CD4-positive, alpha-beta memory T cell (primary cell): ENCODE data around the gene TMEM35B. TPM values are rescaled to one million over a fixed set of nuclear protein-coding genes. Genes with fewer than 3 reads are reported as not detected.
"Not testable (repeated sequence)": the region's sequence is repeated elsewhere in the genome, so short reads cannot be mapped to it uniquely, and the experiment has no call there.

Experiments used
- CTCF ChIA-PET: fragments of 350-600 bp; sonication (Branson Sonifier 250); formaldehyde crosslinking; loops from one replicate; lab custom pipeline; 2021; ENCODE audit warnings: inconsistent platforms; ENCODE audit not compliant: partially characterized antibody; lab: Charles Lee
- POLR2A ChIA-PET: fragments of 350-600 bp; sonication (Branson Sonifier 250); formaldehyde crosslinking; loops from one replicate; lab custom pipeline; 2021; ENCODE audit not compliant: partially characterized antibody; lab: Charles Lee
- DNase-seq, 5 donors: peaks; one replicate each; pipeline versions ENCODE4 v3.0.0 to v3.0.0-alpha.2; 2020 to 2022; ENCODE audit warnings: mixed read lengths in 1 of 5
- H3K27ac ChIP-seq: one replicate; pipeline ENCODE4 v1.7.0; 2013; ENCODE audit warnings: low read depth, low read length
- H3K27me3 ChIP-seq: 2 replicates; pipeline ENCODE4 v1.7.0; 2013; ENCODE audit warnings: mild to moderate bottlenecking, low read length, moderate library complexity; ENCODE audit not compliant: insufficient read depth
- H3K36me3 ChIP-seq: 2 replicates; pipeline ENCODE4 v1.7.0; 2013; ENCODE audit warnings: mild to moderate bottlenecking, low read length, moderate library complexity; ENCODE audit not compliant: insufficient read depth
- H3K4me1 ChIP-seq: 2 replicates; pipeline ENCODE4 v1.7.0; 2013; ENCODE audit warnings: mild to moderate bottlenecking, low read length, moderate library complexity; ENCODE audit not compliant: insufficient read depth
- H3K4me3 ChIP-seq, 2 donors: one replicate each; pipeline ENCODE4 v1.7.0; 2013; ENCODE audit warnings: low read length in 2 of 2, mild to moderate bottlenecking in 1 of 2
- H3K9me3 ChIP-seq, 2 donors: one replicate each; pipeline ENCODE4 v1.7.0; 2013; ENCODE audit warnings: low read length in 2 of 2, control low read depth in 1 of 2; ENCODE audit not compliant: control insufficient read depth in 1 of 2
- H3K27ac Mint-ChIP-seq, 7 donors: one replicate each; pipeline ENCODE4 v1.8.0; 2020 to 2021; ENCODE audit warnings: mixed read lengths in 7 of 7, mild to moderate bottlenecking in 6 of 7, inconsistent platforms in 3 of 7, moderate library complexity in 3 of 7
- H3K27me3 Mint-ChIP-seq, 2 donors: one replicate each; pipeline ENCODE4 v1.8.0; 2020 to 2021; ENCODE audit warnings: mixed read lengths in 2 of 2
- H3K36me3 Mint-ChIP-seq, 2 donors: one replicate each; pipeline ENCODE4 v1.8.0; 2020 to 2021; ENCODE audit warnings: mixed read lengths in 2 of 2, inconsistent platforms in 1 of 2, mild to moderate bottlenecking in 1 of 2
- H3K4me1 Mint-ChIP-seq, 4 donors: one replicate each; pipeline ENCODE4 v1.8.0; 2020 to 2021; ENCODE audit warnings: mixed read lengths in 4 of 4, mild to moderate bottlenecking in 1 of 4
- H3K4me3 Mint-ChIP-seq, 8 donors: one replicate each; pipeline ENCODE4 v1.8.0; 2020 to 2021; ENCODE audit warnings: mixed read lengths in 8 of 8, mild to moderate bottlenecking in 7 of 8, moderate library complexity in 6 of 8, inconsistent platforms in 3 of 8
- H3K9me3 Mint-ChIP-seq, 8 donors: one replicate each; pipeline ENCODE4 v1.8.0; 2020 to 2021; ENCODE audit warnings: mixed read lengths in 8 of 8, mild to moderate bottlenecking in 5 of 8, inconsistent platforms in 3 of 8, moderate library complexity in 1 of 8
- intact Hi-C: fragments of 100-400 bp; cut with micrococcal nuclease; formaldehyde crosslinking; loops from one replicate; pipeline ENCODE4 v1.15.1; 2023
- polyA plus RNA-seq, 2 donors: library from polyadenylated mRNA; unstranded; fragments of 300-500 nt; fragmentation: Illumina TruSeq; gene quantifications; one replicate each; pipeline ENCODE4 v1.2.3, GENCODE V29; 2021
- total RNA-seq, 2 experiments: library from RNA; stranded (reverse); gene quantifications; one replicate each; pipeline ENCODE4 v1.2.3, GENCODE V29; 2021

The TMEM35B gene
- total and polyA plus RNA-seq, 4 experiments from 2014 or later: 51.7 to 291 (median 139) TPM

DNA sequence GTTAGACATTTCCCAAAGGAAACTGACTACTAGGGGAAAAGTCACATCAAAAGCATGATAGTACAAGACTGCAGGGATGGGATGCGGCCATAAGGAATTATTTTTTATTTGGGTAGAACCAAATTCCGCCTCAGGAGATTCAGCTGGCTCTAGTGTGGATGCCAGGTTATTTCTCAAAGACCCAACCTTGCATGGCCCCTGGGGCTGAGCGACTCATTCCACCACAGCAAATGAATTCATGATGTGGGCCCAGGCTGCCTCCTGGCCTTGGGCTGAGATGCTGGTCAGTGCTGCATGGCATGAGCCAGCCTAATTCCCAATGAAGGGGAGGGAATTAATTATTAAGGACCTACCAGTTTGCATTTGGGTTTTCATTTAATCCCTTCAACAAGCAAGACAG is 11.8 kb downstream of the TMEM35B start:
- Histone ChIP-seq H3K36me3 (peaks cover 5% of the 10 kb centered on the region), H3K27me3 (no peaks in the 10 kb centered on the region), H3K9me3 (no peaks in the 10 kb centered on the region), H3K27ac (no peak overlapping the region), H3K4me1 (peaks cover 15% of the 10 kb centered on the region), H3K4me3 (no peak overlapping the region)
- peaks cover 7 to 34% (median 18%) of the 10 kb centered on the region in 4 donors for H3K4me1 Mint-ChIP-seq
- peak overlapping the region in 1 of 7 donors; percentile 47 for H3K27ac Mint-ChIP-seq
- intact Hi-C loops: no loop called here
- POLR2A ChIA-PET: interaction anchor here (3.8 kb wide), 1 partner anchor 12 kb away, joined by 14 read pairs; the partner anchor contains the start of gene TMEM35B
- no peak overlapping the region for H3K4me3 Mint-ChIP-seq
- DNase-seq: no peak
- CTCF ChIA-PET: no interaction called here
- H3K9me3 Mint-ChIP-seq: peaks cover 0 to 4% (median 0%) of the 10 kb centered on the region in 8 donors
- no peaks in the 10 kb centered on the region for H3K27me3 Mint-ChIP-seq
- peaks cover 13 to 21% of the 10 kb centered on the region in 2 donors for H3K36me3 Mint-ChIP-seq

DNA sequence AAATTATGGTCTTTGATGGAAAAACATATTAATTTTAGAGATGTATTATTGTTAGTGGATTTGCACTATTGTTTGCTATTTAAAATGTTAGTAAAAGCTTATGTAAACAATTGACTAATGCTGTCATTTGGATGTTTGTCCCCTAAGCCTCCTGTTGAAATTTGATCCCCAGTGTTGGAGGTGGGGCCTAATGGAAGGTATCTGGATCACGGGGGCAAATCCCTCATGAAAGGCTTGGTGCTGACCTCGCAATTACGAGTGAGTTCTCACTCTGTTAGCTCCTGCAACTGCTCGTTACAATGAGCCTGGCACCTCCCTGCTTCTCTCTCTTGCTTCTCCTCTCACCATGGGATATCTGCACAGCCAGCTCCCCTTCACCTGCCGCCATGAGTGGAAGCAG is 14.3 kb downstream of the TMEM35B start:
- Mint-ChIP-seq H3K4me3 (peak overlapping the region in 2 of 8 donors; percentile 42 to 64), H3K4me1 (peaks cover 7 to 28% (median 20%) of the 10 kb centered on the region in 4 donors), H3K36me3 (peaks cover 4 to 10% of the 10 kb centered on the region in 2 donors), H3K27me3 (no peaks in the 10 kb centered on the region), H3K9me3 (peaks cover 0 to 2% (median 0%) of the 10 kb centered on the region in 8 donors), H3K27ac (peak overlapping the region in 1 of 7 donors; percentile 60)
- no peaks in the 10 kb centered on the region for H3K27me3 ChIP-seq
- H3K27ac ChIP-seq: no peak overlapping the region
- DNase-seq: no peak
- peaks cover 15% of the 10 kb centered on the region for H3K4me1 ChIP-seq
- no peaks in the 10 kb centered on the region for H3K9me3 ChIP-seq
- no peaks in the 10 kb centered on the region for H3K36me3 ChIP-seq
- ChIA-PET CTCF (no interaction called here), POLR2A (no interaction called here)
- intact Hi-C loops: no loop called here
- H3K4me3 ChIP-seq: no peak overlapping the region

DNA sequence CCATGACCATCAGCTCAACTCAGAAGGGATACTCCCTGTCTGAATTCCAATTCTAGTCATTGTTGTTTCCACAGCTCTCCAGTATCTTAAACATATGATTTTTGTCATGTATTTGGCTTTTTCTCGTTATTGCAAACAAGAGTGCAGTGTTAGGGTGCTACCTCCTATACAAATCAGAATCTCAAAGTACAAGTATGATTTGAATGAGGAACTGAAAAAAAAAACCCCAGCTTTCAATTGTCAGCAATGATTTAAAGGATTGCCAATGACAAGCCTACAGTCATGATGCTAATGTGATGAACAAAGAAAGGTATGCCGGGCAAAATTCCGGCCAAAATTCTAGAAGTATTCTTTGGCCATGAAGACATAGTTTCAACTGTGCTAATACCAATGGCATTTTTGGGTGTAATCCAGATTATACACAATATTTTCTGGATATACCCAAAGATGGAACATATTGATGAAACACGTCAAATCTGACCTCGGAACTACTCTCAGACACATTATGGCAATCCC is 14.9 kb downstream of the TMEM35B start:
- H3K9me3 Mint-ChIP-seq: peaks cover 0 to 2% (median 0%) of the 10 kb centered on the region in 8 donors
- DNase-seq: no peak
- peaks cover 15% of the 10 kb centered on the region for H3K4me1 ChIP-seq
- H3K27me3 Mint-ChIP-seq: no peaks in the 10 kb centered on the region
- H3K4me3 Mint-ChIP-seq: no peak overlapping the region
- H3K36me3 ChIP-seq: no peaks in the 10 kb centered on the region
- peaks cover 0 to 6% of the 10 kb centered on the region in 2 donors for H3K36me3 Mint-ChIP-seq
- H3K27ac ChIP-seq: no peak overlapping the region
- H3K4me1 Mint-ChIP-seq: peaks cover 6 to 27% (median 17%) of the 10 kb centered on the region in 4 donors
- no peak overlapping the region for H3K27ac Mint-ChIP-seq
- CTCF ChIA-PET: interaction anchor here (1.6 kb wide), 1 partner anchor 231 kb away, joined by 3 read pairs; no protein-coding TSS in a partner anchor
- no peaks in the 10 kb centered on the region for H3K27me3 ChIP-seq
- no peak overlapping the region for H3K4me3 ChIP-seq
- no peaks in the 10 kb centered on the region for H3K9me3 ChIP-seq
- POLR2A ChIA-PET: no interaction called here
- intact Hi-C loops: no loop called here

DNA sequence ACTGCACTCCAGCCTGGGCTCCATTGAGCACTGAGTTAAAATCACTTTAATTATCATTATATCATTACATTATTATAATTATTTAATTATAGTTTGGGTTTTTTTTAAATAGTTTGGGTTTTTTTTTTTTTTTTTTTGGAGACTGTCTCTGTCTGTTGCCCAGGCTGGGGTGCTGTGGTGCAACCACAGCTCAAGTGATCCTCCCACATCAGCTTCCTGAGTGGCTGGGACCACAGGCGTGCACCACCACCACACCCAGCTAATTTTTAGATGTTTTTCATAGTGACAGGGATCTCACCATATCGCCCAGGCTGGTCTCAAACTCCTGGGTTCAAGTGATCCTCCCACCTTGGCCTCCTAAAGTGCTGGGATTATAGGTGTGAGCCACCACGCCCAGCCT is 16.9 kb downstream of the TMEM35B start:
- H3K36me3 Mint-ChIP-seq, H3K36me3 ChIP-seq, H3K27ac ChIP-seq, H3K4me3 ChIP-seq, H3K9me3 ChIP-seq, H3K9me3 Mint-ChIP-seq, H3K27ac Mint-ChIP-seq, H3K27me3 Mint-ChIP-seq, intact Hi-C loops, CTCF ChIA-PET, H3K27me3 ChIP-seq: not testable (repeated sequence)
- peak in 4 of 5 donors; percentile 11 to 51 (median 40) for DNase-seq
- peaks cover 15% of the 10 kb centered on the region for H3K4me1 ChIP-seq
- POLR2A ChIA-PET: interaction anchor here (1.1 kb wide), 1 partner anchor 17 kb away, joined by 4 read pairs; the partner anchor contains the start of gene TMEM35B
- Mint-ChIP-seq H3K4me1 (peaks cover 4 to 27% (median 11%) of the 10 kb centered on the region in 4 donors), H3K4me3 (peak overlapping the region in 3 of 8 donors; percentile 11 to 54 (median 39))

DNA sequence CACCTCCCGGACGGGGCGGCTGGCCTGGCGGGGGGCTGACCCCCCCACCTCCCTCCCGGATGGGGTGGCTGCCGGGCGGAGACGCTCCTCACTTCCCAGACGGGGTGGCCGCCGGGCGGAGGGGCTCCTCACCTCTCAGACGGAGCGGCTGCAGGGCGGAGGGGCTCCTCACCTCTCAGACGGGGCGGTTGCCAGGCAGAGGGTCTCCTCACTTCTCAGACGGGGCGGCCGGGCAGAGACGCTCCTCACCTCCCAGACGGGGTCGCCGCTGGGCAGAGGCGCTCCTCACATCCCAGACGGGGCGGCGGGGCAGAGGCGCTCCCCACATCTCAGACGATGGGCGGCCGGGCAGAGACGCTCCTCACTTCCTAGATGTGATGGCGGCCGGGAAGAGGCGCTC is 17.5 kb downstream of the TMEM35B start:
- H3K4me3 ChIP-seq, H3K27ac Mint-ChIP-seq, H3K36me3 Mint-ChIP-seq, intact Hi-C loops, H3K9me3 ChIP-seq, H3K36me3 ChIP-seq, H3K27me3 ChIP-seq, DNase-seq, H3K27me3 Mint-ChIP-seq, H3K9me3 Mint-ChIP-seq, H3K27ac ChIP-seq, POLR2A ChIA-PET, CTCF ChIA-PET, H3K4me3 Mint-ChIP-seq: not testable (repeated sequence)
- H3K4me1 ChIP-seq: peaks cover 15% of the 10 kb centered on the region
- H3K4me1 Mint-ChIP-seq: peaks cover 4 to 27% (median 11%) of the 10 kb centered on the region in 4 donors

DNA sequence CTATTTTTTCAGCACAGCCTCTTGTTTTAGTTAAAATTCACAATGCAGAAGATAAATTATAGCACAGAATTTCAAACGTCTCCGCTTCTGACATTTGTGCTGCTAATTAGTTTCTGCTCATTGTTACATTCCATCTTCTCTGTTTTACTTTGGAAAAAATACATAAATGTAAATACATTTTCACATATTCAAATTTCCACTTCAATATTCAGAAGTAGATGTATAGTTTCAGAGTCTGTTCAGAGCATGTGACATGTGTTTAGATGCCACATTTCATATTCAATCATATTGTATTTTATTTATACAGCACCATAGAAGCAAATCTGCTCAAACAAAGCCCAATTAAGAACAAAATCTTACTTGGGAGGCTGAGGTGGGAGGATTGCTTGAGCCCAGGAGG is 19.6 kb downstream of the TMEM35B start:
- ChIA-PET CTCF (no interaction called here), POLR2A (no interaction called here)
- Mint-ChIP-seq H3K36me3 (no peaks in the 10 kb centered on the region), H3K9me3 (peaks cover 0 to 2% (median 0%) of the 10 kb centered on the region in 8 donors), H3K27ac (no peak overlapping the region), H3K4me1 (peaks cover 3 to 19% (median 8%) of the 10 kb centered on the region in 4 donors), H3K27me3 (no peaks in the 10 kb centered on the region), H3K4me3 (no peak overlapping the region)
- Histone ChIP-seq H3K9me3 (no peaks in the 10 kb centered on the region), H3K27me3 (no peaks in the 10 kb centered on the region), H3K36me3 (no peaks in the 10 kb centered on the region), H3K27ac (no peak overlapping the region), H3K4me3 (no peak overlapping the region), H3K4me1 (peaks cover 11% of the 10 kb centered on the region)
- no peak for DNase-seq
- intact Hi-C loops: no loop called here

DNA sequence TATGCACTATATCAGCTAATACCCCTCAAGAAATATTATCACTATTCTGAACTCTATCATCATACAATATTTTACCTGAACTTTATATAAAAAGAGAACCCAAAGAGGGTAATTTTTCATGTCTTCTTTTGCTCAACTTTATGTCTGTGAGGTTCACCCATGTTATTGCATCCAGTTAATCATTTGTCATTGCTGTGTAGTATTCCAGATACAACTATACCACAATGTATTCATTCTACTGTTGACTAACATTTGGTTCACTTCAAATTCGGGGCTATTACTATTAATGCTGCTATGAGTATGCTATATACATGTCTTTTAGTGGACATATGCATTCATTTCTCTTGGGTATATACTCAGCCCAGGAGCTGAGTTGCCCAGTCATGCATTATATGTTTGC is 34.7 kb downstream of the TMEM35B start:
- Histone ChIP-seq H3K27me3 (no peaks in the 10 kb centered on the region), H3K27ac (no peak overlapping the region), H3K4me3 (no peak overlapping the region), H3K4me1 (no peaks in the 10 kb centered on the region), H3K36me3 (no peaks in the 10 kb centered on the region), H3K9me3 (no peaks in the 10 kb centered on the region)
- CTCF ChIA-PET: no interaction called here
- no peak for DNase-seq
- H3K9me3 Mint-ChIP-seq: peaks cover 0 to 11% (median 4%) of the 10 kb centered on the region in 8 donors
- intact Hi-C loops: no loop called here
- POLR2A ChIA-PET: no interaction called here
- no peak overlapping the region for H3K4me3 Mint-ChIP-seq
- peaks cover 8 to 12% of the 10 kb centered on the region in 2 donors for H3K27me3 Mint-ChIP-seq
- H3K4me1 Mint-ChIP-seq: no peaks in the 10 kb centered on the region
- H3K27ac Mint-ChIP-seq: no peak overlapping the region
- H3K36me3 Mint-ChIP-seq: peaks cover 1 to 9% of the 10 kb centered on the region in 2 donors
